A172 (cell line): ENCODE measurements around the gene SYCP3. TPM values are rescaled to one million over a fixed set of nuclear protein-coding genes. Genes with fewer than 3 reads are reported as not detected.
A peak's percentile ranks its signal among the peaks of the same experiment; 100 is the strongest.
"Not testable (repeated sequence)": the region's sequence is repeated elsewhere in the genome, so short reads cannot be mapped to it uniquely, and the experiment has no call there.

Experiments
- DNase-seq: peaks from one replicate; pipeline ENCODE4 v3.0.0-alpha.2; 2015; ENCODE audit warnings: low spot score
- total RNA-seq: library from RNA; depleted of rRNA; stranded (reverse); fragments of >200 nt; shearing (Covaris generic); gene quantifications from 2 replicates; pipeline ENCODE4 v1.2.3, GENCODE V29; 2014

The SYCP3 gene
- total RNA-seq, 1 experiment from 2014 or later, result not detected

GRCh38 chr12:101759396-101760047, 20.3 kb upstream of the SYCP3 start:
- peak; percentile 16 for DNase-seq

- no peak for DNase-seq
Measured at GRCh38 chr12:101750152-101750551, 10.9 kb upstream of the SYCP3 start.

- no peak for DNase-seq
Measured at GRCh38 chr12:101749657-101750056, 10.4 kb upstream of the SYCP3 start.

- no peak for DNase-seq
Measured at GRCh38 chr12:101748907-101749306, 9.6 kb upstream of the SYCP3 start.

- DNase-seq, result no peak
Measured at GRCh38 chr12:101747697-101748096, 8.4 kb upstream of the SYCP3 start.

GRCh38 chr12:101746661-101747060, 7.4 kb upstream of the SYCP3 start:
- no peak for DNase-seq

GRCh38 chr12:101746196-101746595, 6.9 kb upstream of the SYCP3 start:
- no peak for DNase-seq

- no peak for DNase-seq
Measured at GRCh38 chr12:101745481-101745880, 6.2 kb upstream of the SYCP3 start.

- no peak for DNase-seq
Measured at GRCh38 chr12:101743724-101744472, 4.6 kb upstream of the SYCP3 start.

GRCh38 chr12:101743242-101743641, 4.0 kb upstream of the SYCP3 start:
- DNase-seq, result no peak

GRCh38 chr12:101740980-101741379, 1.7 kb upstream of the SYCP3 start:
- DNase-seq, result no peak

- no peak for DNase-seq
Measured at GRCh38 chr12:101740566-101740965, 1.3 kb upstream of the SYCP3 start.

GRCh38 chr12:101737476-101737875, 1.8 kb downstream of the SYCP3 start:
- DNase-seq, result no peak

GRCh38 chr12:101734482-101734881, 4.8 kb downstream of the SYCP3 start:
- DNase-seq, result not testable (repeated sequence)

- DNase-seq, result no peak
Measured at GRCh38 chr12:101733166-101733565, 6.1 kb downstream of the SYCP3 start.

- DNase-seq, result no peak
Measured at GRCh38 chr12:101732318-101732717, 6.9 kb downstream of the SYCP3 start.

- DNase-seq, result no peak
Measured at GRCh38 chr12:101729842-101730241, 9.4 kb downstream of the SYCP3 start.

GRCh38 chr12:101727098-101727497, 12.2 kb downstream of the SYCP3 start:
- DNase-seq, result no peak

GRCh38 chr12:101722392-101722791, 16.9 kb downstream of the SYCP3 start:
- DNase-seq, result no peak

- no peak for DNase-seq
Measured at GRCh38 chr12:101720118-101720517, 19.1 kb downstream of the SYCP3 start.

- no peak for DNase-seq
Measured at GRCh38 chr12:101719566-101719965, 19.7 kb downstream of the SYCP3 start.

GRCh38 chr12:101714877-101715444, 24.3 kb downstream of the SYCP3 start:
- no peak for DNase-seq

GRCh38 chr12:101713930-101714329, 25.3 kb downstream of the SYCP3 start:
- DNase-seq, result no peak
